Lower leg skin (tissue), 3 donors: ENCODE results near the gene AOPEP.

Source experiments
- POLR2A ChIP-seq, 2 donors: fragments of 450-650 bp; IDR thresholded peaks; one replicate each; pipeline ENCODE4 v1.6.1; 2016 to 2017; ENCODE audit warnings: antibody characterized with exemption in 2 of 2, mild to moderate bottlenecking in 1 of 2, moderate library complexity in 1 of 2
- TF ChIP-seq, protein P1 (sequence below), 3 donors: fragments of 450-650 bp; IDR thresholded peaks; one replicate each; pipeline ENCODE4 v1.5.1; 2016; ENCODE audit warnings: antibody characterized with exemption in 3 of 3, mild to moderate bottlenecking in 3 of 3, moderate library complexity in 2 of 3

DNA sequence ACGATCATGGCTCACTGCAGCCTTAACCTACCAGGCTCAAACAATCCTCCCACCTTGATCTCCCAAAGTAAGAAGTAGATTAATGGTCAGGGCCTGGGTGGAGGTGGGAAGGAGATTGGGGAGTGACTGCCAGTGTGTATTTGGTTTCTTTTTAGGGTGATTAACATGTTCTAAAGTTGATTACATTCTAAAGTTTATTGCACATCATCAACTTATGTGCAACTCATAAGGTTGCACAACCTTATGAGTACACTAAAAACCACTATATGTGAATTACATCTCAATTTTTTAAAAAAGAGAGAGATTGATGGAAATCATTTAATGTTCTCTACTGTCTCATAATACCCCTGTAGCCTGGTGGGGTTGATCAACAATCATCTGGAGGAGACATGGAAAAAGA, 218.1 kb downstream of the AOPEP start:
- TF ChIP-seq, protein P1, sequence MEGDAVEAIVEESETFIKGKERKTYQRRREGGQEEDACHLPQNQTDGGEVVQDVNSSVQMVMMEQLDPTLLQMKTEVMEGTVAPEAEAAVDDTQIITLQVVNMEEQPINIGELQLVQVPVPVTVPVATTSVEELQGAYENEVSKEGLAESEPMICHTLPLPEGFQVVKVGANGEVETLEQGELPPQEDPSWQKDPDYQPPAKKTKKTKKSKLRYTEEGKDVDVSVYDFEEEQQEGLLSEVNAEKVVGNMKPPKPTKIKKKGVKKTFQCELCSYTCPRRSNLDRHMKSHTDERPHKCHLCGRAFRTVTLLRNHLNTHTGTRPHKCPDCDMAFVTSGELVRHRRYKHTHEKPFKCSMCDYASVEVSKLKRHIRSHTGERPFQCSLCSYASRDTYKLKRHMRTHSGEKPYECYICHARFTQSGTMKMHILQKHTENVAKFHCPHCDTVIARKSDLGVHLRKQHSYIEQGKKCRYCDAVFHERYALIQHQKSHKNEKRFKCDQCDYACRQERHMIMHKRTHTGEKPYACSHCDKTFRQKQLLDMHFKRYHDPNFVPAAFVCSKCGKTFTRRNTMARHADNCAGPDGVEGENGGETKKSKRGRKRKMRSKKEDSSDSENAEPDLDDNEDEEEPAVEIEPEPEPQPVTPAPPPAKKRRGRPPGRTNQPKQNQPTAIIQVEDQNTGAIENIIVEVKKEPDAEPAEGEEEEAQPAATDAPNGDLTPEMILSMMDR (IDR thresholded peaks at IDR 0.05): no peak
- no peak for TF ChIP-seq POLR2A (IDR thresholded peaks at IDR 0.05)
